Measurements from ENCODE around the gene PTPRF. TPM values are rescaled to one million over a fixed set of nuclear protein-coding genes. Genes with fewer than 3 reads are reported as not detected.

PTPRF gene
- total RNA-seq, 1 donor from 2014 or later, result 71.1 TPM

- Histone ChIP-seq H3K79me2 (ENCODE audit: low read depth) (no peaks in the 10 kb centered on the region), H3K4me3 (no peak overlapping the region), H4K20me1 (ENCODE audit: low read depth) (peaks cover 33% of the 10 kb centered on the region), H3K9ac (no peak overlapping the region), H3K4me1 (no peaks in the 10 kb centered on the region), H2AFZ (replicated peaks) (no peak overlapping the region), H3K36me3 (no peaks in the 10 kb centered on the region), H3K4me2 (no peak overlapping the region), H3K9me3 (ENCODE audit: low read depth) (no peaks in the 10 kb centered on the region), H3K27me3 (no peaks in the 10 kb centered on the region), H3K27ac (no peak overlapping the region), H3F3A (ENCODE audit: low read depth) (no peaks in the 10 kb centered on the region)
- TF ChIP-seq EZH2 (IDR thresholded peaks at IDR 0.05) (no peak), EZH2phosphoT487 (IDR thresholded peaks at IDR 0.05) (no peak), CTCF (IDR thresholded peaks at IDR 0.05) (no peak)
- H3K27me3 Mint-ChIP-seq (ENCODE audit: insufficient read depth, low read depth), result no peaks in the 10 kb centered on the region
- H3K4me3 Mint-ChIP-seq, result no peak overlapping the region
- peaks cover 3% of the 10 kb centered on the region for H3K4me1 Mint-ChIP-seq
- H3K9me3 Mint-ChIP-seq, result no peaks in the 10 kb centered on the region
- DNase-seq (ENCODE audit: low spot score), result no peak
- H3K27ac Mint-ChIP-seq, result no peak overlapping the region
- H3K36me3 Mint-ChIP-seq, result peaks cover 23% of the 10 kb centered on the region
Measured at GRCh38 chr1:43584204-43584603, 53.5 kb downstream of the PTPRF start.

- no peak overlapping the region for H3K27ac Mint-ChIP-seq
- H3K27me3 Mint-ChIP-seq (ENCODE audit: insufficient read depth, low read depth), result no peaks in the 10 kb centered on the region
Measured at GRCh38 chr1:43585557-43585956, 54.9 kb downstream of the PTPRF start.

DNA sequence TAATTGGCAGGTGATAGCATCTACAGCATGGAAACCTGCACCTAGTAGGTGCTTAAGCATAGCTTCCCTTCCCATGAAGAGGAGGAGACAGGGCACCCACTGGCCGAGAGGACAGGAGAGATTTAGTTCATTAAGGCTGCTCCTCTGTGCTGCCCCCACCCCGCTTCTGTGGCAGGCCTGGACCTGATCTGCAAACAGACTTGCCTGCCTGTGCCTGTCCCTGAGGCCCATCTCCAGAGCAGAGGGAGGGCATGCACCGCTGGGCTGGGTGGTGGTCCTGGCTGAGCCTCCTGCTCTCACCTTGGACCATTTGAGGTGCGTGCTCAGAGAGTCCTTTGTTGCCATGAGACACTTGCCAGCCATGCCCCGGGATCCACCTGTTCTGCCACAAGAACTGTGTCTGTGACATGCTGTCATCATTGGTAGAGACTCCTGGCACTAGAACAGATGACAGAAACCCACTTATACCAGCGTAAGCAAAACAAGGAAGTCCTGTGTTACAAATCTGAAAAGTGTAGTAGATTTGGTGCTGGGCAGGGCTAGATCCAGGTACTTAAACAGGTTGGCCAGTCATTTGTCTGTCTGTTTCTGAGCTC is 55.6 kb downstream of the PTPRF start:
- Mint-ChIP-seq H3K4me1 (peaks cover 3% of the 10 kb centered on the region), H3K9me3 (no peaks in the 10 kb centered on the region), H3K4me3 (peak overlapping the region; percentile 48), H3K27me3 (ENCODE audit: insufficient read depth, low read depth) (no peaks in the 10 kb centered on the region), H3K36me3 (peaks cover 19% of the 10 kb centered on the region), H3K27ac (no peak overlapping the region)
- no peak overlapping the region for H3K4me3 ChIP-seq
- no peak overlapping the region for H2AFZ ChIP-seq (replicated peaks)
- H3K9ac ChIP-seq, result no peak overlapping the region
- H3K9me3 ChIP-seq (ENCODE audit: low read depth), result no peaks in the 10 kb centered on the region
- no peaks in the 10 kb centered on the region for H3F3A ChIP-seq (ENCODE audit: low read depth)
- H3K4me1 ChIP-seq, result no peaks in the 10 kb centered on the region
- no peak overlapping the region for H3K4me2 ChIP-seq
- no peaks in the 10 kb centered on the region for H3K36me3 ChIP-seq
- H3K27ac ChIP-seq, result no peak overlapping the region
- TF ChIP-seq EZH2 (IDR thresholded peaks at IDR 0.05) (no peak), EZH2phosphoT487 (IDR thresholded peaks at IDR 0.05) (no peak), CTCF (IDR thresholded peaks at IDR 0.05) (no peak)
- no peak for DNase-seq (ENCODE audit: low spot score)
- H3K27me3 ChIP-seq, result no peaks in the 10 kb centered on the region
- H4K20me1 ChIP-seq (ENCODE audit: low read depth), result peaks cover 33% of the 10 kb centered on the region
- H3K79me2 ChIP-seq (ENCODE audit: low read depth), result no peaks in the 10 kb centered on the region

More at GRCh38 chr1:43585557-43585956, 54.9 kb downstream of the PTPRF start:
- Histone ChIP-seq H3K9ac (no peak overlapping the region), H4K20me1 (ENCODE audit: low read depth) (peaks cover 33% of the 10 kb centered on the region), H3K4me2 (no peak overlapping the region), H3K4me3 (no peak overlapping the region), H3K79me2 (ENCODE audit: low read depth) (no peaks in the 10 kb centered on the region), H3K4me1 (no peaks in the 10 kb centered on the region), H2AFZ (replicated peaks) (no peak overlapping the region), H3K27ac (no peak overlapping the region), H3K27me3 (no peaks in the 10 kb centered on the region), H3F3A (ENCODE audit: low read depth) (no peaks in the 10 kb centered on the region), H3K9me3 (ENCODE audit: low read depth) (no peaks in the 10 kb centered on the region), H3K36me3 (no peaks in the 10 kb centered on the region)
- no peak for TF ChIP-seq EZH2 (IDR thresholded peaks at IDR 0.05)
- TF ChIP-seq CTCF (IDR thresholded peaks at IDR 0.05), result no peak
- TF ChIP-seq EZH2phosphoT487 (IDR thresholded peaks at IDR 0.05), result no peak
- DNase-seq (ENCODE audit: low spot score), result no peak
- peaks cover 20% of the 10 kb centered on the region for H3K36me3 Mint-ChIP-seq
- H3K4me3 Mint-ChIP-seq, result peak overlapping the region; percentile 48
- no peaks in the 10 kb centered on the region for H3K9me3 Mint-ChIP-seq
- H3K4me1 Mint-ChIP-seq, result peaks cover 3% of the 10 kb centered on the region
